Measurements from ENCODE around the gene THADA. TPM values are rescaled to one million over a fixed set of nuclear protein-coding genes. Genes with fewer than 3 reads are reported as not detected.

THADA gene
- total and polyA plus RNA-seq, 10 donors = 14.2 to 51.3 (median 40.0) TPM

- H3K4me1 ChIP-seq = peaks cover 14 to 18% (median 16%) of the 10 kb centered on the region in 6 donors
- intact Hi-C loops (cut with DNase I; ENCODE audit: low total_unique reads) = no loop called here
- no peak overlapping the region for H3K4me3 ChIP-seq
- no peak overlapping the region for H3K27ac ChIP-seq
- H3K36me3 ChIP-seq = peaks cover 0 to 90% (median 41%) of the 10 kb centered on the region in 6 donors
- no peak for DNase-seq
- H3K27me3 ChIP-seq (replicated peaks in 1 of 7) = no peaks in the 10 kb centered on the region
- TF ChIP-seq, protein P1, sequence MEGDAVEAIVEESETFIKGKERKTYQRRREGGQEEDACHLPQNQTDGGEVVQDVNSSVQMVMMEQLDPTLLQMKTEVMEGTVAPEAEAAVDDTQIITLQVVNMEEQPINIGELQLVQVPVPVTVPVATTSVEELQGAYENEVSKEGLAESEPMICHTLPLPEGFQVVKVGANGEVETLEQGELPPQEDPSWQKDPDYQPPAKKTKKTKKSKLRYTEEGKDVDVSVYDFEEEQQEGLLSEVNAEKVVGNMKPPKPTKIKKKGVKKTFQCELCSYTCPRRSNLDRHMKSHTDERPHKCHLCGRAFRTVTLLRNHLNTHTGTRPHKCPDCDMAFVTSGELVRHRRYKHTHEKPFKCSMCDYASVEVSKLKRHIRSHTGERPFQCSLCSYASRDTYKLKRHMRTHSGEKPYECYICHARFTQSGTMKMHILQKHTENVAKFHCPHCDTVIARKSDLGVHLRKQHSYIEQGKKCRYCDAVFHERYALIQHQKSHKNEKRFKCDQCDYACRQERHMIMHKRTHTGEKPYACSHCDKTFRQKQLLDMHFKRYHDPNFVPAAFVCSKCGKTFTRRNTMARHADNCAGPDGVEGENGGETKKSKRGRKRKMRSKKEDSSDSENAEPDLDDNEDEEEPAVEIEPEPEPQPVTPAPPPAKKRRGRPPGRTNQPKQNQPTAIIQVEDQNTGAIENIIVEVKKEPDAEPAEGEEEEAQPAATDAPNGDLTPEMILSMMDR (IDR thresholded peaks at IDR 0.05 in 8 of 11, conservative IDR thresholded peaks at IDR 0.05 in 3 of 11) = no peak
- no peak for TF ChIP-seq POLR2AphosphoS5 (IDR thresholded peaks at IDR 0.05)
- TF ChIP-seq POLR2A (IDR thresholded peaks at IDR 0.05) = no peak
- peaks cover 0 to 26% (median 21%) of the 10 kb centered on the region in 8 donors for H3K9me3 ChIP-seq
- 71 to 97% (median 92%) methylated on average over 2 of the region's 2 CpGs for WGBS, 5 donors
Observed at GRCh38 chr2:43280994-43281393, 314.8 kb downstream of the THADA start.

DNA sequence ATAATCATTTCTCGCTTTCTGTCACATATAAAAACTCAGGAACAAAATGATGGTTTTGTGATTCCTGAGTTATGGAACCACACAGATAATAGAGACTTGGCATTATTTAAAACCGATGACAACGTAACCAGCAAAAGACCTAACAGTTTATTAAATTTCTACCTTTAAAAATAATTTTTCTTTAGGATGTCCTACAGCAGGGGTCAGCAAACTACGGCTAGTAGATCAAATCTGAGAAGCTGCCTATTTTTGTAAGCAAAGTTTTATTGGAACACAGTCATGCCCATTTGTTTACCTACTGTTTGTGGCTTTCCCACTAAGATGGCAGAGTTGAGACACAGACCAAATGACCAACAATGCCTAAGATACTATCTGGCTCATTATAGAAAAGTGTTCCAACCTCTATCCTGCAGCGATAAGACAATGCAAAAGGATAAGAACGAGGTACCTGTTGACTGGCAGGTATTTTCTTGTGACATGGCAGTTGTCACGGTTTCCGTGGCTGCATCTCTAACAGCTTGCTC lies 316.5 kb downstream of the THADA start:
- H3K4me3 ChIP-seq = no peak overlapping the region
- peaks cover 16 to 34% (median 25%) of the 10 kb centered on the region in 6 donors for H3K4me1 ChIP-seq
- TF ChIP-seq POLR2A (IDR thresholded peaks at IDR 0.05) = no peak
- TF ChIP-seq, protein P1 (IDR thresholded peaks at IDR 0.05 in 8 of 11, conservative IDR thresholded peaks at IDR 0.05 in 3 of 11) = no peak
- H3K9me3 ChIP-seq = peaks cover 0 to 10% (median 8%) of the 10 kb centered on the region in 8 donors
- no peak overlapping the region for H3K27ac ChIP-seq
- DNase-seq = no peak
- intact Hi-C loops (cut with DNase I; ENCODE audit: low total_unique reads) = no loop called here
- WGBS, 5 donors = 95 to 96% (median 96%) methylated on average over 8 of the region's 8 CpGs
- no peaks in the 10 kb centered on the region for H3K27me3 ChIP-seq (replicated peaks in 1 of 7)
- H3K36me3 ChIP-seq = peaks cover 0 to 78% (median 26%) of the 10 kb centered on the region in 6 donors

- H3K9me3 ChIP-seq = peaks cover 0 to 3% (median under 1%) of the 10 kb centered on the region in 8 donors
- TF ChIP-seq POLR2A (IDR thresholded peaks at IDR 0.05) = no peak
- TF ChIP-seq, protein P1 (IDR thresholded peaks at IDR 0.05 in 8 of 11, conservative IDR thresholded peaks at IDR 0.05 in 3 of 11) = no peak
- no peak for TF ChIP-seq POLR2AphosphoS5 (IDR thresholded peaks at IDR 0.05)
- peaks cover 16 to 41% (median 28%) of the 10 kb centered on the region in 6 donors for H3K4me1 ChIP-seq
- H3K36me3 ChIP-seq = peaks cover 0 to 78% (median 20%) of the 10 kb centered on the region in 6 donors
- peak overlapping the region in 2 of 8 donors; percentile 1 to 25 for H3K27ac ChIP-seq
- no peaks in the 10 kb centered on the region for H3K27me3 ChIP-seq (replicated peaks in 1 of 7)
- intact Hi-C loops (cut with DNase I; ENCODE audit: low total_unique reads) = no loop called here
- 94 to 99% (median 96%) methylated on average over 10 of the region's 10 CpGs for WGBS, 5 donors
- DNase-seq = no peak
- H3K4me3 ChIP-seq = no peak overlapping the region
Observed at GRCh38 chr2:43278564-43279220, 317.1 kb downstream of the THADA start.

DNA sequence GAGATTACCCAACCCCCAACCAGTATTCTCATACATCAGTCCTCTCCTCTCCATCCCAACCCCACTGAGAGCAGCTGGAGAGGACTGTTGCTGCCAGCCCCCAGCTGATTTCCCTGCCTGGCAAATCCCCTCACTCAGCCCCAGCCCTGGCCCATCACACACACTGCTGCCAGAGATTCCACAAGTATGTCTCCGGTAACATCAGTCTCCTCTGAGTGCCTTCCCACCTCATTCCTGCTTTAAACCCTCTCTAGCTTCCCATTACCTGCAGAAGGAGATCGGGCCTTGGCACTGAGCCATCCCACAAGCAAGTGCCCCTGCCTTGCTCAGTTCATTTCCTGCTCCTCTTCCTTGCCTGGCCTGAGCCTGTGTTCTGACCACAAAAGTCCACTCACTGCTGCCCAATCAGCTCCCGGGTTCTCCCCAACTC lies 318.9 kb downstream of the THADA start:
- no peak overlapping the region for H3K4me3 ChIP-seq
- WGBS, 5 donors = 45 to 58% (median 54%) methylated on average over 3 of the region's 3 CpGs

More for the DNA sequence above, 318.9 kb downstream of the THADA start:
- no peak for DNase-seq
- peak overlapping the region; percentile 57 to 83 (median 72) for H3K27ac ChIP-seq
- H3K9me3 ChIP-seq = no peaks in the 10 kb centered on the region
- peaks cover 16 to 50% (median 30%) of the 10 kb centered on the region in 6 donors for H3K4me1 ChIP-seq
- peaks cover 0 to 70% (median 9%) of the 10 kb centered on the region in 6 donors for H3K36me3 ChIP-seq
- H3K27me3 ChIP-seq (replicated peaks in 1 of 7) = no peaks in the 10 kb centered on the region
- TF ChIP-seq POLR2A (IDR thresholded peaks at IDR 0.05) (no peak), POLR2AphosphoS5 (IDR thresholded peaks at IDR 0.05) (no peak)
- TF ChIP-seq, protein P1 (IDR thresholded peaks at IDR 0.05 in 8 of 11, conservative IDR thresholded peaks at IDR 0.05 in 3 of 11) = no peak
- intact Hi-C loops (cut with DNase I; ENCODE audit: low total_unique reads) = no loop called here
